Tibial artery (tissue), 4 donors: ENCODE data around the gene KLK2.

Experiments
- DNase-seq, 2 donors: peaks; one replicate each; pipeline ENCODE4 v3.0.0-alpha.2; 2019
- H3K27ac ChIP-seq, 2 donors: fragments of 200-600 bp; sonication (generic) in 1 of 2; 1 replicate in 1 of 2; 2 replicates in 1 of 2; pipeline ENCODE4 v1.5.1; 2018 to 2019; ENCODE audit warnings: mild to moderate bottlenecking in 1 of 2
- H3K27me3 ChIP-seq, 2 donors: fragments of 200-600 bp; sonication (generic) in 1 of 2; one replicate each; pipeline versions ENCODE4 v1.5.1 to v1.6.0; 2016 to 2019
- H3K36me3 ChIP-seq, 3 donors: fragments of 200-600 bp; sonication (generic) in 2 of 3; one replicate each; pipeline ENCODE4 v1.5.1; 2016 to 2019; ENCODE audit warnings: mild to moderate bottlenecking in 2 of 3
- H3K4me1 ChIP-seq, 4 donors: fragments of 200-600 bp; sonication (generic) in 2 of 4; 1 replicate in 3 of 4; 2 replicates in 1 of 4; pipeline ENCODE4 v1.5.1; 2016 to 2019
- H3K4me3 ChIP-seq, 2 donors: fragments of 200-600 bp; sonication (generic) in 1 of 2; 1 replicate in 1 of 2; 2 replicates in 1 of 2; pipeline ENCODE4 v1.5.1; 2018 to 2019; ENCODE audit warnings: mild to moderate bottlenecking in 2 of 2
- H3K9me3 ChIP-seq, 3 donors: fragments of 200-600 bp; sonication (generic) in 1 of 3; one replicate each; pipeline ENCODE4 v1.5.1; 2016 to 2019
- CTCF ChIP-seq, 2 experiments: fragments of 200-600 bp in 1 of 2; fragments of 450-650 bp in 1 of 2; IDR thresholded peaks; one replicate each; pipeline ENCODE4 v1.5.1; 2017 to 2019; ENCODE audit warnings: antibody characterized with exemption in 2 of 2, mild to moderate bottlenecking in 1 of 2, moderate library complexity in 1 of 2
- intact Hi-C: fragments of 100-400 bp; cut with DNase I; formaldehyde crosslinking; loops from one replicate; pipeline ENCODE4 v1.15.0; 2023; ENCODE audit warnings: low total_unique reads

Gene KLK2

GRCh38 chr19:50851620-50852019 lies 21.6 kb upstream of the KLK2 start:
- no peak for DNase-seq
- no peaks in the 10 kb centered on the region for H3K9me3 ChIP-seq
- no peak overlapping the region for H3K27ac ChIP-seq
- no peaks in the 10 kb centered on the region for H3K4me1 ChIP-seq
- peaks cover 0 to 15% of the 10 kb centered on the region in 2 donors for H3K27me3 ChIP-seq
- H3K4me3 ChIP-seq = no peak overlapping the region
- intact Hi-C loops = no loop called here
- H3K36me3 ChIP-seq = no peaks in the 10 kb centered on the region
- no peak for TF ChIP-seq CTCF (IDR thresholded peaks at IDR 0.05)

- Histone ChIP-seq H3K4me3 (no peak within 1 kb of the TSS), H3K9me3 (no peaks in the 10 kb centered on the region), H3K36me3 (no peaks in the 10 kb centered on the region), H3K27ac (no peak within 1 kb of the TSS), H3K4me1 (no peaks in the 10 kb centered on the region), H3K27me3 (peaks cover 0 to 35% of the 10 kb centered on the region in 2 donors)
- intact Hi-C loops = no loop called here
- no peak for DNase-seq
- TF ChIP-seq CTCF (IDR thresholded peaks at IDR 0.05) = no peak
These were observed 18.4 kb upstream of the KLK2 start, which contains the start of gene KLK3 for GRCh38 chr19:50854636-50855410. Gene KLK3 (plus strand): TSS chr19:50854915. CDS start chr19:50854956, 41 bp downstream.

GRCh38 chr19:50857366-50857765 lies 15.9 kb upstream of the KLK2 start:
- no peak for DNase-seq
- H3K9me3 ChIP-seq = no peaks in the 10 kb centered on the region
- H3K27me3 ChIP-seq = peaks cover 0 to 29% of the 10 kb centered on the region in 2 donors
- no peak for TF ChIP-seq CTCF (IDR thresholded peaks at IDR 0.05)
- no peak overlapping the region for H3K27ac ChIP-seq
- H3K4me3 ChIP-seq = no peak overlapping the region
- H3K4me1 ChIP-seq = no peaks in the 10 kb centered on the region
- no peaks in the 10 kb centered on the region for H3K36me3 ChIP-seq
- intact Hi-C loops = no loop called here

GRCh38 chr19:50858886-50859285 lies 14.4 kb upstream of the KLK2 start:
- H3K4me1 ChIP-seq = no peaks in the 10 kb centered on the region
- peaks cover 0 to 29% of the 10 kb centered on the region in 2 donors for H3K27me3 ChIP-seq

GRCh38 chr19:50859849-50860248 lies 13.4 kb upstream of the KLK2 start:
- no peak for TF ChIP-seq CTCF (IDR thresholded peaks at IDR 0.05)
- H3K9me3 ChIP-seq = no peaks in the 10 kb centered on the region
- no peaks in the 10 kb centered on the region for H3K4me1 ChIP-seq
- no peaks in the 10 kb centered on the region for H3K36me3 ChIP-seq
- no peak for DNase-seq
- peaks cover 0 to 29% of the 10 kb centered on the region in 2 donors for H3K27me3 ChIP-seq
- H3K4me3 ChIP-seq = no peak overlapping the region
- H3K27ac ChIP-seq = no peak overlapping the region
- intact Hi-C loops = no loop called here

More at GRCh38 chr19:50858886-50859285, 14.4 kb upstream of the KLK2 start:
- intact Hi-C loops = no loop called here
- no peak for TF ChIP-seq CTCF (IDR thresholded peaks at IDR 0.05)
- no peaks in the 10 kb centered on the region for H3K9me3 ChIP-seq
- H3K4me3 ChIP-seq = no peak overlapping the region
- DNase-seq = no peak
- H3K27ac ChIP-seq = no peak overlapping the region
- no peaks in the 10 kb centered on the region for H3K36me3 ChIP-seq
